Gastrocnemius medialis (tissue), 4 donors: Measurements from ENCODE around the gene IL1RL1. TPM values are rescaled to one million over a fixed set of nuclear protein-coding genes. Genes with fewer than 3 reads are reported as not detected.
A peak's percentile ranks its signal among the peaks of the same experiment; 100 is the strongest.

ENCODE experiments used
- ATAC-seq, 2 donors: fragments of 150-250 bp; one replicate each; pipeline ENCODE4 v1.9.1; 2016
- DNase-seq, 2 donors: peaks; one replicate each; pipeline ENCODE4 v3.0.0-alpha.2; 2019
- H3K27ac ChIP-seq, 4 donors: fragments of 200-600 bp; sonication (generic); 1 replicate in 1 of 4; 2 replicates in 3 of 4; pipeline ENCODE4 v1.5.1; 2016 to 2018; ENCODE audit warnings: mild to moderate bottlenecking in 2 of 4, moderate library complexity in 1 of 4
- H3K27me3 ChIP-seq, 3 donors: fragments of 200-600 bp; sonication (generic) in 2 of 3; 1 replicate in 1 of 3; 2 replicates in 2 of 3; pipeline versions ENCODE4 v1.5.1 to v1.6.0; 2016 to 2019; ENCODE audit warnings: mild to moderate bottlenecking in 1 of 3, moderate library complexity in 1 of 3
- H3K36me3 ChIP-seq, 2 donors: fragments of 200-600 bp; sonication (generic) in 1 of 2; one replicate each; pipeline ENCODE4 v1.5.1; 2017 to 2018
- H3K4me1 ChIP-seq, 2 donors: fragments of 200-600 bp; sonication (generic) in 1 of 2; one replicate each; pipeline ENCODE4 v1.5.1; 2016 to 2017; ENCODE audit warnings: mild to moderate bottlenecking in 2 of 2
- H3K4me3 ChIP-seq, 4 donors: fragments of 200-600 bp; sonication (generic) in 3 of 4; 1 replicate in 1 of 4; 2 replicates in 3 of 4; pipeline ENCODE4 v1.5.1; 2016 to 2019; ENCODE audit warnings: mild to moderate bottlenecking in 2 of 4
- H3K9me3 ChIP-seq, 3 donors: fragments of 200-600 bp; sonication (generic) in 2 of 3; 1 replicate in 1 of 3; 2 replicates in 2 of 3; pipeline ENCODE4 v1.5.1; 2016 to 2019
- CTCF ChIP-seq, 5 experiments: fragments of 450-650 bp in 3 of 5; fragments of 200-600 bp in 2 of 5; sonication (generic) in 2 of 5; IDR thresholded peaks in 4 of 5; conservative IDR thresholded peaks in 1 of 5; 1 replicate in 4 of 5; 2 replicates in 1 of 5; pipeline ENCODE4 v1.5.1; 2016 to 2019; ENCODE audit warnings: antibody characterized with exemption in 5 of 5, mild to moderate bottlenecking in 3 of 5, moderate library complexity in 3 of 5
- POLR2A ChIP-seq, 2 donors: fragments of 450-650 bp; IDR thresholded peaks; one replicate each; pipeline ENCODE4 v1.6.1; 2017; ENCODE audit warnings: antibody characterized with exemption in 2 of 2, mild to moderate bottlenecking in 2 of 2, moderate library complexity in 2 of 2
- in situ Hi-C, 4 donors: fragments of 200-750 bp; cut with MboI; loops; one replicate each; pipeline versions ENCODE4 v1.15.0 to v1.8.0; 2017; ENCODE audit warnings: low sequenced_read_pairs in 4 of 4
- intact Hi-C: fragments of 100-400 bp; cut with DNase I; formaldehyde crosslinking; loops from one replicate; pipeline ENCODE4 v1.15.1; 2023; ENCODE audit warnings: low total_unique reads
- total RNA-seq, 4 donors: library from RNA; depleted of rRNA; stranded (reverse); fragments of >200 nt; gene quantifications; one replicate each; pipeline versions ENCODE4 v1.1.0 to v1.2.3, GENCODE V29; 2016

The IL1RL1 gene
- total RNA-seq, 4 donors from 2014 or later, result 0.82 to 6.8 (median 2.7) TPM

DNA sequence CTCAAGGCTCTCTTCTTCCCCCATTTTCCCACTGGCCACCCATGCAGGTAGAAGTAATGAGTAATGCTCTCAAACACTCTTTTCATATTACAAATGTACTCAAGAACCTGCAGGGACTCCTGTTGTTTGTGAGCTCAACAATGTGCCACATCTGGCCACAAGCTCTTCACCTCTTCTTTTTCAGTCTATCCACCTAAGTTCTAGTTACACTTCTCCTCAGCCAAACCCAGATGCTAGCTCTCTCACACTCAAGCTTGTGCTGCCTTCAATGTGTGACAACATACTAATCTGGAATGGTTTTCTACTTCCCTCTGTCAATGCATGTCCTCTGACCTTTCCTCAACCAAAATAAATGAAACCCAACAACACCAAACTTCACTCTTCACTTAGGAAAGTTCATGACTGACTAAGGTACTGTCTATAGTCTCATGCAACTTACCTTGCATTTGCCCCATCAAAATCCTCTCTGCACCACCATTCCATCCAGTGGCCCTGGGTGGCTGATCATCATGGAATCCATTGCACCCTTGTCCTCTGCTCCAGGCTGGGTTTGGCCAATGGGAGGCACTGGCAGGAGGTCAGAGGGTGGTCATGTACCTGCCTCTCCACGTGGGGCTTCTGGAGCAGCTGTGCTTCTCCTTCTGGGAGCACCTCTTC is 38.9 kb downstream of the IL1RL1 start:
- TF ChIP-seq POLR2A (IDR thresholded peaks at IDR 0.05) (no peak), CTCF (IDR thresholded peaks at IDR 0.05 in 4 of 5, conservative IDR thresholded peaks at IDR 0.05 in 1 of 5) (no peak)
- no peaks in the 10 kb centered on the region for H3K27me3 ChIP-seq
- no peaks in the 10 kb centered on the region for H3K9me3 ChIP-seq
- no peaks in the 10 kb centered on the region for H3K36me3 ChIP-seq
- DNase-seq, result no peak
- in situ Hi-C loops, result loop anchor here in 2 of 4 donors (5.0 to 10.0 kb wide), 2 partner anchors 93 to 95 kb away; no protein-coding TSS in a partner anchor
- intact Hi-C loops, result loop anchor here (10.0 kb wide), 1 partner anchor 165 kb away; the partner anchor contains the start of gene IL1RL2
- no peak overlapping the region for H3K27ac ChIP-seq
- peaks cover 0 to 4% of the 10 kb centered on the region in 2 donors for H3K4me1 ChIP-seq
- H3K4me3 ChIP-seq, result no peak overlapping the region
- no peak for ATAC-seq

GRCh38 chr2:102355526-102356380 is 44.4 kb downstream of the IL1RL1 start, which contains the start of gene IL18R1:
Gene IL18R1 (plus strand): TSS chr2:102355796. CDS start chr2:102362661, 6,865 bp downstream.
- intact Hi-C loops (loop anchor here (2.0 to 10.0 kb wide), 4 partner anchors 101 to 348 kb away; partner anchors contain the start of gene IL1RL2), in situ Hi-C loops (loop anchor here in 2 of 4 donors (5.0 to 10.0 kb wide), 2 partner anchors 101 to 338 kb away; no protein-coding TSS in a partner anchor)
- Histone ChIP-seq H3K27me3 (no peaks in the 10 kb centered on the region), H3K4me1 (peaks cover 0 to 6% of the 10 kb centered on the region in 2 donors), H3K4me3 (peak within 1 kb of the TSS; percentile 63 to 80 (median 68)), H3K9me3 (no peaks in the 10 kb centered on the region), H3K27ac (peak within 1 kb of the TSS; percentile 14 to 61 (median 40)), H3K36me3 (no peaks in the 10 kb centered on the region)
- TF ChIP-seq CTCF (IDR thresholded peaks at IDR 0.05 in 4 of 5, conservative IDR thresholded peaks at IDR 0.05 in 1 of 5) (peak; percentile 62 to 91 (median 73)), POLR2A (IDR thresholded peaks at IDR 0.05) (no peak)
- peak; percentile 54 to 56 for DNase-seq
- peak; percentile 92 to 96 for ATAC-seq

- Histone ChIP-seq H3K4me3 (peak overlapping the region; percentile 63 to 80 (median 68)), H3K27ac (peak overlapping the region in 2 of 4 donors; percentile 26 to 61), H3K36me3 (no peaks in the 10 kb centered on the region), H3K9me3 (no peaks in the 10 kb centered on the region), H3K27me3 (no peaks in the 10 kb centered on the region), H3K4me1 (peaks cover 0 to 6% of the 10 kb centered on the region in 2 donors)
- TF ChIP-seq CTCF (IDR thresholded peaks at IDR 0.05 in 4 of 5, conservative IDR thresholded peaks at IDR 0.05 in 1 of 5) (no peak), POLR2A (IDR thresholded peaks at IDR 0.05) (no peak)
- DNase-seq (no peak), ATAC-seq (no peak)
- intact Hi-C loops, result loop anchor here (5.0 to 10.0 kb wide), 3 partner anchors 172 to 349 kb away; partner anchors contain the start of gene IL1RL2
- in situ Hi-C loops, result loop anchor here in 2 of 4 donors (5.0 to 10.0 kb wide), 2 partner anchors 102 to 339 kb away; no protein-coding TSS in a partner anchor
Measured at GRCh38 chr2:102356381-102356712, 45.0 kb downstream of the IL1RL1 start.

GRCh38 chr2:102356741-102357140 is 45.4 kb downstream of the IL1RL1 start:
- in situ Hi-C loops, result loop anchor here in 2 of 4 donors (5.0 to 10.0 kb wide), 2 partner anchors 102 to 339 kb away; no protein-coding TSS in a partner anchor
- Histone ChIP-seq H3K27ac (peak overlapping the region in 1 of 4 donors; percentile 61), H3K9me3 (no peaks in the 10 kb centered on the region)

More at GRCh38 chr2:102356741-102357140, 45.4 kb downstream of the IL1RL1 start:
- no peak for TF ChIP-seq CTCF (IDR thresholded peaks at IDR 0.05 in 4 of 5, conservative IDR thresholded peaks at IDR 0.05 in 1 of 5)
- Histone ChIP-seq H3K36me3 (no peaks in the 10 kb centered on the region), H3K4me3 (peak overlapping the region in 1 of 4 donors; percentile 70), H3K27me3 (no peaks in the 10 kb centered on the region), H3K4me1 (peaks cover 0 to 6% of the 10 kb centered on the region in 2 donors)
- ATAC-seq, result no peak
- DNase-seq, result no peak
- intact Hi-C loops, result loop anchor here (5.0 to 10.0 kb wide), 3 partner anchors 172 to 349 kb away; partner anchors contain the start of gene IL1RL2
